ENCODE results near the gene USP47.
"Not testable (repeated sequence)": the region's sequence is repeated elsewhere in the genome, so short reads cannot be mapped to it uniquely, and the experiment has no call there.

USP47 gene

DNA sequence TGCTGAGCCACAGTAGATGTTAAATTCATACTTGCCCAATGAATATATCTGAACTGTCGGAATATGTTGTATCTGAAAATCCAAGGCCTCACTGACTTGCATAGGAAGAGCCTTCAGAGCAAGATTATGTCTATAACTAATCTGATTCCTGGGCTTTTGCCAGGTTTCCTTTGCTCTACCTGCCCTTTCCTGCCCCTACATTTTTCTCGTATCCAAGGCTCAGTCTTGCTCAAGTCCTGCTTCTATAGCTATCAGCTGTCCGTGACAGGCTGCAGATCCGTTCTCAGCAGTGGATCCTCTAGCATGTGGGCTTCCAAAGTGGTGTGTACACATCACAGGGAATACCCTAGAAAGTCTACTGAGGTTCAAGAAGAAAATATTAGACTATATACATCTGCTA, 18.8 kb upstream of the USP47 start:
- DNase-seq (ENCODE audit: low read depth) = no peak

DNA sequence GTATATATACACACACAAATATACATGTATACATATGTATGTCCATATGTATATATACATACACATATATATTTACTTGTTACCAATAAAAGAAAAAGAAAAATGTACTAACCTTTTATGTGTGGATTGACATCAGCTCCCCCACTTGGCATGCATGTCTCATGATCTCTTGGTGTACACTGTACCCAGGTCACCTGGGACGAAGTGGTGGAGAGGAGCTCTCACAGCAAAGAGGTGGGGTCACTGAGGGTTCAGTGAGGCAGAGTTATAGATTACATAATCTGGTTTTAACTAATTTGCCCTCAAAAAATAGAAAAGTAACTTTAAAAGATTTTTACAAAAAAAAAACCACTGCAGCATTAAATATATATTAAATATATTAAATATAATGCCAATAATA, 15.5 kb upstream of the USP47 start:
- no peak for DNase-seq (ENCODE audit: low read depth)

DNA sequence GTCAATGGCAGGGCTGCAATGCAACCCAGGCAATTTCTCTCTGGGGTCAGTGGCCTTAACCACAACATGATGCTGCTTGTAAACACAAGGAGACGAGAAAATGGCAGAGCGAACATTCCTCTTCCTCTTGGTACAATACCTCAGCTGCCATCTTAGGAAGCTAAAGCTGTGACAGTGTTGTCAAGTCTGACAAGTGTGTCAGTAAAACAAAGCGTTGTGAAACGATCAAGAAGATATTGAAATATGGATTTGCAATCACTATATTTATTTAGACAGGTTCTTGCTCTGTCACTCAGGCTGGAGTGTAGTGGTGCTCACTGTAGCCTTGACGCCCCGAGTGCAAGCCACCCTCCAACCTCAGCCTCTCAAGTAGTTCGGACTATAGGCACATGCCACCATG, 14.5 kb upstream of the USP47 start:
- DNase-seq (ENCODE audit: low read depth) = no peak

DNA sequence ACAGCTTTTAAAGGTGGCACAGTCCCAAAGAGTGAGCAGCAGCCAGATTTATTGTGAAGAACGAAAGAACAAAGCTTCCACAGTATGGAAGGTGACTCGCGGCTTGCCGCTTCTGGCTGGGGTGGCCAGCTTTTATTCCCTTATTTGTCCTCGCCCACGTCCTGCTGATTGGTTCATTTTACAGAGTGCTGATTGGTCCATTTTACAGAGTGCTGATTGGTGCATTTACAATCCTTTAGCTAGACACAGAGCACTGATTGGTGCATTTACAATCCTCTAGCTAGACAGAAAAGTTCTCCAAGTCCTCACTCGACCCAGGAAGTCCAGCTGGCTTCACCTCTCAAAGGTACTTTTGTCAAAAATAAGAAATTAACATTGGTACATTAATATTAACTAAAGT, 10.4 kb upstream of the USP47 start:
- DNase-seq (ENCODE audit: low read depth) = not testable (repeated sequence)

DNA sequence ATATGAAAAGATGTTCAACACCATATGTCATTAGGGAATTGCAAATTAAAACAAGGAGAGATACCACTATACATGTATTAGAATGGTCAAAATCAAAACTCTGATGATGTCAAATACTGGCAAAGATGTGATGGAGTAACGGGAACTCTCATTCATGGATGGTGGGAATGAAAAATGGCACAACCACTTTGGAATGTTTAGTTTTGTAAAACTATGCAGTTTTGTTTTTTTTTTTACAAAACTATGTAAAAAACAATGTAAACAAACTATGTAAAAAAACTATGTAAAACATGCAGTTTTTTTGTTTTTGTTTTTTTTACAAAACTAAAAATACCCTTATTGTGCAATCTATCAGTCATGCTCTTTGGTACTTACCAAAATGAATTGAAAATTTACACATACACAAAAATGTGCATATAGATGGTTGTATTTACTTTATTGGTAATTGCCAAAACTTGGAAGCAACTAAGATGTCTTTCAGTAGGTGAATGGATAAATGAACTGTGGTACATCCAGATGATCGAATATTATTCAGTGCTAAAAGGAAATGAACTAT, 5.0 kb upstream of the USP47 start:
- no peak for DNase-seq (ENCODE audit: low read depth)

DNA sequence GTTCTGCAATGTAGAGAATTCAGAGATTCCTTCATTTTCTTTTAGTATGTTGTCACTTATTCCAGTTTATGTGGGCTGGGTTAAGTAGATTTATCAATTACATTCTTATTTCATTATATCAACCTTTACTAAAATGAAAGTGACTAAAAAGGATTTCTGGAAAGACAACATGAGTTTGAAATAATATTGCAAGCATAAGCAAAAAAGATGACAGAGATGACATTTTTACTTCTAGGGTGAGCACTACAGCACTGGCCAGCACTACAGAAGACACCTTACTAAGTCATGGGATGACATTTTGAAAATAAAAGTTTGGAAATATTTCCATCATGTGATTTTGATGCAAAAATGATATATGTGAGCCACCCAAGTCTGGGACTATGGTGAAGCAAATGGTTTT, 2.1 kb upstream of the USP47 start:
- no peak for DNase-seq (ENCODE audit: low read depth)

DNA sequence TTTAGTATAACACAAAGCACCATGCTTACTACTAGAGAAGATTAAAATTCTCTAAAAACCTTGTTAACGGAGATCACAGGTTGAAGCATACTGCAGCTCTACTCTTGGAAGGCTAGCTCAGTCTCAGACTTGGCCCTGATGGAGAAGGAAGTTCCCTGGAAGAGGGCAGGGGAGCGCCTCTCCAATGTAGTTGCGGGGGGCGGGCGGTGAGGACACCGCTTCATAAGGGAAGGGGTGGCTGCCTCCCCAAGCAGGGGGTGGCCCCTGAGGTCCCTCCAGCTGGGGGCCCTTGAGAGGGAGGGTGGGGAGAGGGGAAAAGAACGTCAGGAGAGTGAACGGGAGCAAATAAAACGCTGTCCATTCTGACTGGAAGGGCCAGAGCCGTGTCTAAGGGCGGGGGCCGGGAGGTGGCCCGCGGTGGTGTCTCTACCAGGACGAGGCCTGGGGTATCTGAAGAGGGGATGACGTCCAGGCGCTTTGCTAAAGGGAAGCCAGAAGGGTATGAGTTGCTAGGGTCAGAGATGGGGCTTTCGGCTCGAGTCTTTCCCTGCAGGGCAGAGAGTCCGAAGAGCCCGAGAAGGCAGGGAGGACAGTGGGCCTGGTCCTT, 553 bp upstream of the USP47 start:
- DNase-seq (ENCODE audit: low read depth) = no peak

DNA sequence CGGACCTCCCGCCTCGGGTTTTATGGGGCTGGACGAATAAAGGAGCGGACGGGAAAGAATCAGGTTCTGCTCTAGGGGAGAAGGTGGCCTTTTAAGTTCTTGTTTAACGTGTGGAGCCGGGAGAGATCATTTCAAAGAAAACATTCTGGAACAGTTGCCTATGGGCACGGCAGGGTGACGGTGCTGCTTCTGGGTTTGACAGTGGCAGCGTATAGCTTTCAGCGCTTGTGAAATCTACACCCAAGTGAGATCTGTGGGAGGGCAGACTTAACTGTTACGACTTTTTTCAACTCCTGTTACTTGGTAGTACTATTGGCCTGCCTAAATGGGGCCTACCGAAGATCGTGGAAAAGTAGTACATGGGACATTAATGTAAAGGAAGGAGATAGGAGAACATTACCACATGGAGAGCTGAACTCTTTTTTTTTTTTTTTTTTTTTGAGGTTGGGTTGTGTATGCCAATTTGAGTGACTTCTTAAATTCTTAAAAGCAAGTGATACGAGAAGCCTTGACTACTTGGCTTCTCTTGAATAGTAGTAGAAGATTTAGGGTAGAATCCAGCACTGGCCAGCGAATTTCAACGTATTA, 743 bp downstream of the USP47 start:
- DNase-seq (ENCODE audit: low read depth) = peak; percentile 60

DNA sequence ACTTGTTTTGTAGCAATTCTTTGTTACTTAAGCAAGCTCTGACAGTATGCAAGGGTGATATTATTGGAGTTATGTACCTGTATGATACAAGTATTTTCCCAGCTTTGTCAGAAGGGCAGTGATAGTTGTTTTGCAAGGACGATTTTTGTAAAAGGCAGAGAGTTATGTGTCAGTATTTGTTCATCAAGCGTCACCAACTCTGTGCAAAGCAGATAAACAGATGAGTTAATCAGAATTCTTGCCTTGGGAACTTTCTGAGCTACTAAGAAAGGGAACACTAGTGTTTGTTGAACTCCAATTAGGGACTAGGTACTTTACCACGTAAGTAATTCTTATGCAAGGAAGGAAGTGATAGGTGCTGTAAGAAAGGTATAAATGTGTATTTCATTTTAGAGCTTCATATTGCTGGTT, 1.4 kb downstream of the USP47 start:
- no peak for DNase-seq (ENCODE audit: low read depth)

DNA sequence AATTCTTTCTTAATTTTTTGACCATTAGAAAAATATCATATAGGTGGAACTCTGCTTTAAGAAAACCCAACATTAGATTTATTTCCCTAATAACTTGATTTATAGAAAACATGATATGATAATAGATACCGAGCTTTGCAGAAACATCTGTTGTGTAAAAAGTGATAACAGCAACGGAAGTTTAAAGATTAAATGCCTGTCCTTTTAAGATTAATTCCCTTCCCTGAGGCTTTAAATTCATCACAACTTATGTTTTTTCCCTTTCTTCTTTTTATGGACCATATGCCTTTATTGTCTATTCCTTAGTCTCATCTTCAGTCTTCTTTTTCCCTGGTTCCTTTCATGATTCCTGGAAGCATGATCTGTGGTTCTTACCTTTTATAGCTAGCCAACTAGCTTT, 1.9 kb downstream of the USP47 start:
- no peak for DNase-seq (ENCODE audit: low read depth)

DNA sequence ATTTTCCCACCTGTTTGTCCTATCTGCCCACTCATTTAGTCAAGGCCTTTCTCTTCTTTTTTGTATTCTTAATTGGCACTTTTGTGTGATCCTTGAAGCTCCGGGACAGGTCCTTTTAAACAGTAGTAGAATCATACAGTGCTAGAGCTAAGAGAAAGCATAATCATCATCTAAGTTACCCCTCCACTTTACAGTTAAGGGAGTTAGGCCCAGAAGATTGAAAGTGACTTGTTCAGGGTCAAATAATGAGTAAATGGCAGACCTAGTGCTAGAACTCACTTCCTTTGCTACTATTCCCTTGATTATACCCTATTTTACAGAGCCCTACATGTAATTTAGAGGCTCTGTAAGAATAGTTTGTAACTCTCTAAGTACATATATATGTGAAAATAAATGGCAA, 2.5 kb downstream of the USP47 start:
- no peak for DNase-seq (ENCODE audit: low read depth)

DNA sequence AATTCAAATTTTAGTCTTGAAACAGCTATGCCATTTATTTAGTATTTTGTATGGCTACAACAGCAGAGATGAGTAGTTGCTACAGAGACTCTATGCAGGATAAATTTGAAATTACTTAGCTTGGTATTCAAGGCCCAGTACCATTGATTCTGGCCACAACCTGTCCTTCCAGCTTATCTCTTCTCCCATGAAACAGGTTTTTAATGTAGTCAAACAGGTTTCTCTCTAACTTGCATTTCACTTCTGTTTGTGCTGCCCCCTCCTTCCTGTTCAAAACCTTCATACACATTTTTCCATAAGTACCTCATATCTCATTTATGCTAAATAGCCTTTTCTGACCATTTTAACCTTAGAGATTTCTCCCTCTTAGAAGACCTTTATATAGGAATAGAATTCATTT, 3.3 kb downstream of the USP47 start:
- DNase-seq (ENCODE audit: low read depth) = no peak

DNA sequence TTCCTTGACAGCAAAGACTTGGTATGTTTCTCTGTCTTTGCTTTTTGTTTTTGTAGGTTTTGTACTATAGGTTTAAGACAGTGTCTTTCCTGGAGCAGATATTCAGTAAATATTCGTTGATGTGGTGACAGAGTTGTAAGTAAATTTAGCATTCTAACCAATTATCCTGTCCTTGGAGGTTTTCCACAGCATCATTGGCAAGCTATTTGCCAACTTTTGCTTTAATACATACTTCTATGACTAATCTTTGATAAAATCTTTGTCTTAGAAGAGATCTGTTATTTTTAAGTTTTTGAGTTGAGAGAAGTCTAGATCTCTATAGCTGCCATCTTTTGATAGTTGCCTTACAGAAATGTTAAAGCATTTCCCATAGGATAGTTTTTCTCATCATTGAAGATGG, 3.8 kb downstream of the USP47 start:
- DNase-seq (ENCODE audit: low read depth) = no peak

DNA sequence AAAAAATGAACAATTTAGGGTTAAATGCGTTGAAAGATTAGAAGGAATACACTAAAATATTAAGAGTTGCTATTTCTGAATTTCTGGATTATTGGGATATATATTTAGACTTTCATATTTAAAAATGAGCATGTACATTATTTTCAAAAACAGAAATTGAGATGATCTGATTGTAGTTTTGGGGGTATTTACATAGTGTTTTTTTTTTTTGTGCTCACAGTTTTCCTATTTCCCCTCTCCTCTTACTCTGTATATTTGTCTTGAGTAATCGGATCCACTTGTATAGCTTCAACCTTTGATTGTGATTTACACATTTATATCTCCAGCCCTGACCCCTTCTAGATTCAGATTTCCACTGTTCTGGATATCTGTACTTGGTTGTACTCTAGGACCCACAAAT, 5.3 kb downstream of the USP47 start:
- no peak for DNase-seq (ENCODE audit: low read depth)

DNA sequence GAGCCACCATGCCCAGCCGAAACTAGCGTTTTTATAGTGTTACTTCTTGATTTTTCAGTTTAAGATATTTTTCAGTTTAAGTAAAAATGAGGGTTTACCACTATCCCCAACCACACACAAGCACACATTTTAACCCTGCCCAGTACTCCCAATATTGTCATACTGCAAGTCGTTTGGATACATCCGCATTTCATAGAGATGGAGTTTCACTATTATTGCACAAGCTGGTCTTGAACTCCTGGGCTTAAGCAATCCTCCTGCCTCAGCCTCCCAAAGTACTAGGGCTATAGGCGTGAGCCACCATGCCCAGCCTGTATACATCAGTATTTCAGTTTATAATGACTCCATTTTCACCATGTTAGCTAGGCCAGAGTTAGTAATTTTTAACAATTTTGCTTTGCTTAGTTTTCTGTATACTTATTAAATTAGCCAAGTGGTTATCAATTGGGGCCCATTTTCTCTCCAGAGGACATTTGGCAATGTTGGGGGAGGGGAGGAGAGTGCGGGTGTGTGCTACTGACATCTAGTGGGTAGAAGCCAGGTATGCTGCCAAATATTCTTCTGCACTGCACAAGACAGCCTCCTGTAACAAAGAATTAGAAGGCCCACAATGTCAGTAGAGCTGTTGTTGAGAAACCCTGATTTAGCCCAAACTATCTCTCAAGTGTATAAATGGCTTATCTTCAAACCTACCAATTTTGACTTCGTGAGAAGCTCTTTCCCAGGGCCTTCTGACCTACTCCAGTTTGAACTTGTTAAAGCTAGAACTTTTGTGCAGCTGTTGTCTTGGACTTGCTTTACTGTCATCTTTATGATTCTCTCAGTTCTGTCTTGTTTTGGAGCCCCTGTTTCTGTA, 7.3 kb downstream of the USP47 start:
- no peak for DNase-seq (ENCODE audit: low read depth)

DNA sequence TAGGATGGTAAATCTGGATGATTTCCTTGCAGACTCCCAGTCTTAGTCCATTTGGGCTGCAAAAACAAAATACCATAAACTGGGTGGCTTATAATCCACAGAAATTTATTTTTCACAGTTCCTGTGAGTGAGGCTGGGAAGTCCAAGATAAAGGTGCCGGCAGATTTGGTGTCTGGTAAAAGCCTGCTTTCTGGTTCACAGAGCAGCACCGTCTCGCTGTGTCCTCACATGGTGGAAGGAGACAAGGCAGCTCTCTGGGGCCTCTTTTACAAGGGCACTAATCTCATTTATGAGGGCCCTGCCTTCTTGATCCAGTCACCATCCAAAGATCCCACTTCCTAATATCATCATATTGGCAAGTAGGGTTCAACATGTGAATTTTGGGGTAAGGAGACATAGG, 8.9 kb downstream of the USP47 start:
- no peak for DNase-seq (ENCODE audit: low read depth)

DNA sequence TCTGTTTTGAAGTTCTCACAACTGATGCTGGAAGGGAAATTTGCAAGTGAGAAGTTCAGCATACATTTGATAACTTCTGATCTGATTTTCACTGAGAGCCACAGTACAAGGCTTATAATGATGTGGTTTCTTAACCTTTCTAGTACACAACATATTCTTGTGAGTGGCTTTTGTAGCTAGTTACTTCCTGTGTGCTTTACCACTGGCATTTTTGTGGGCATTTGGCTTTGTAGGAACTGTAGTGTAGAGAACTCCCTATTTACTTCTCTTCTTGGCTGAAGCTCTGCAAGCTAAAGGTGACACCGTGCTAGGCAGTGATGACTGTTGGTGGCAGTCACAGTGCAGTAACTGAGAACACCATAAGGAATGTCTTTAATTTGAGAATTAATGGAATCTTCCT, 14.9 kb downstream of the USP47 start:
- DNase-seq (ENCODE audit: low read depth) = no peak

DNA sequence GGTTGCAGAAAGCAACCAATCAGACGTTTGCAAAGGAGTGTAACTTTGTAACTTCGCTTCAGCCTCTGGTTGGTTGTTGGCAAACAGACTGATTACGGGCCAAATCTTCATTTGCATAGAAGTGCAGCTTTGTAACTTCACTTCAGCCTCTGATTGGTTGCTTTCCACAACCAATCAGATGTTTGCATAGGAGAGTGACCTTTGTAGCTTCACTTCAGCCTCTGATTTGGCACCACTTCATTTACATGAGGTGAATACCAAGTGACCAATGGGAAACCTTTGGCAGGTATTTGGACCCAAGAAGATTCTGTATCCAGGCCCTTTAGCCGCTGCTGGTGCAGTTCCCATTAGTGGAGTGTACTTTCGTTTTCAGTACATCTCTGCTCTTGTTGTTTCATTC, 16.0 kb downstream of the USP47 start:
- no peak for DNase-seq (ENCODE audit: low read depth)

DNA sequence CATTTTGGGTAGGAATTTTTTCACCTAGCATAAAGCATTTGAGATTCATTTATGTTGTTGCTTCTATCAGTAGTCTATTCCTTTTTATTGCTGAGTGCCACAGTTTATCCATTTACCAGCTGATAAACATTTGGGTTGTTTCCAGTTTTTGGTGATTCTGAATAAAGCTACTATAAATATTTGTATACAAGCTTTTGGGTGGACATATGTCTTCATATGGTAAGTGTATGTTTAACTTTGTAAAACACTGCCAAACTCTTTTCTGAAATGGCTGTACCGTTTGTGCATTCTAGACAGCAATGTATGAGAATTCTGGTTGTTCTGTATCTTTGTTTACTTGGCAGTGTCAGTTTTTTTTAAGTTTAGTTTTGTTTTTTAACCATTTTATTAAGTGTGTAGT, 16.9 kb downstream of the USP47 start:
- no peak for DNase-seq (ENCODE audit: low read depth)

DNA sequence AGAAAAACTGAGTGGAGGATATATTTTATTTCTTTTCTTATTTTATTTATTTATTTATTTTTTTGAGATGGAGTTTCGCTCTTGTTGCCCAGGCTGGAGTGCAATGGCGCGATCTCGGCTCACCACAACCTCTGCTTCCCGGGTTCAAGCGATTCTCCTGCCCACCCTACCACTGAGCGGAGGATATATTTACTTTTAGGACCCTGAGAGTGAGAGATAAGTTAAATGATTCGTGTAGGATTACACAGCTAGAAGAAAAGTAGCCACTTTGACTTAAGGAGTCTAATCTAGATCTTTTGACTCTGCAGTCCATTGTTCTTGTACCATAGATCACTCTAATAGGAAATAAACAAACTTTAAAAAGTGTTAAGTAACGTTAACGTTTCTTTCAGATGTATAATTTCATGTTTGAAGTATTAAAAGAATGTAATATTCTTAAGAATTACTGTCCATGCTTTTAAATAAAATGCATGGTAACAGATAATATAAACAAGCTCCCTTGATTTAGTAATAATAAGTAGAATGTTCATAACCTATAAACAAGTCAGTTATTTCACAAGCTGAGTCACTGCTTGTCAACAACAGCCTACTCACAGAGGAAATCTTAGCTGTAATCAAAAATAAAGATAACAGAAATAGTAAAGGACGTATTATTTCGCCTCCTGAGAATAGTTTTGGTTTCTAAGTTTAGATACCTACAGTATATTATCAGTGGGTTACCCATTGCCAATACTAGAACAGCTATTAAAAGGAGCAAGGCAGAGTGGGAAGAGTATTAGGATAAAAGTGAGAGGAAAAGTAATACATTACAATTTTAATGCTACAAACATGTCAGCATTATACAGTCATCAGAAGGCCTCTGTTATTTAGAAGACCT, 18.6 kb downstream of the USP47 start:
- DNase-seq (ENCODE audit: low read depth) = no peak

DNA sequence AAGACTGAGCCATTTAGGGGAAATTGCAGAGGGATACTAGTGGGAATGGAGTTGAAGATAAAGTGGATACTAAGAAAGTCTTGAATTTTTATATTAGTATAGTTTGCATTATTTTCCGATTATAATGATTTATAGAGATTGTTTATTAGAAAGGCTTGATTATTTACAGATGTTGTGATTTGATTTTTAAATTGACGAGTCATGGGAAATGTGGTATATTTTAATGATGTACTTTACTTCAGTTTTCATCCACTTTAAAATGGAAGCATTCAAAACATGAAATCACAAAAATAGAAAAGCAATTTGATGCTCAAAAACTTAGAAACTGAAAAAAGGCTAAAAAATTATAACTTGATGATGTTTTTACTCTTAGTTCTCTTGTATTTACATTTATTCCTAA, 21.2 kb downstream of the USP47 start:
- no peak for DNase-seq (ENCODE audit: low read depth)

DNA sequence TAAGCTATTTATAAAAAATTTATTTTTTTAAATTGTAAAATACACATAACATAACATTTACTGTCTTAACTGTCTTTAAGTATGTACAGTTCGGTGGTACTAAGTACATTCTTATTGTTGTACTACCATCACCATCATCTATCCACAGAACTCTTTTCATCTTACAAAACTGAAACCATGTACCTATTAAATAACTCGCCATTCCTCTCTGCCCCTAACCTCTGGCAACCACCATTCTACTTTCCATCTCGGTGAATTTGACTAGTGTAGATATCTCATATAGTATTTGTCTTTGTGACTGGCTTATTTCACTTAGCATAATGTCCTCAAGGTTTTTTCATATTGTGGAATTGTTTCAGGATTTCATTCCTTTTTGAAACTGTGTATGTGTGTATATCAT, 22.6 kb downstream of the USP47 start:
- no peak for DNase-seq (ENCODE audit: low read depth)

Measured in GM04504 (cell line).